C4-2B (cell line): ENCODE measurements around the gene HOXB7.

ENCODE experiments used
- ZFX ChIP-seq: fragments of 450-650 bp; IDR thresholded peaks from 2 replicates; pipeline ENCODE4 v1.6.1; 2017
- TF ChIP-seq, protein P1 (sequence below): fragments of 450-650 bp; conservative IDR thresholded peaks from 2 replicates; pipeline ENCODE4 v1.5.1; 2017; ENCODE audit warnings: mild to moderate bottlenecking

DNA sequence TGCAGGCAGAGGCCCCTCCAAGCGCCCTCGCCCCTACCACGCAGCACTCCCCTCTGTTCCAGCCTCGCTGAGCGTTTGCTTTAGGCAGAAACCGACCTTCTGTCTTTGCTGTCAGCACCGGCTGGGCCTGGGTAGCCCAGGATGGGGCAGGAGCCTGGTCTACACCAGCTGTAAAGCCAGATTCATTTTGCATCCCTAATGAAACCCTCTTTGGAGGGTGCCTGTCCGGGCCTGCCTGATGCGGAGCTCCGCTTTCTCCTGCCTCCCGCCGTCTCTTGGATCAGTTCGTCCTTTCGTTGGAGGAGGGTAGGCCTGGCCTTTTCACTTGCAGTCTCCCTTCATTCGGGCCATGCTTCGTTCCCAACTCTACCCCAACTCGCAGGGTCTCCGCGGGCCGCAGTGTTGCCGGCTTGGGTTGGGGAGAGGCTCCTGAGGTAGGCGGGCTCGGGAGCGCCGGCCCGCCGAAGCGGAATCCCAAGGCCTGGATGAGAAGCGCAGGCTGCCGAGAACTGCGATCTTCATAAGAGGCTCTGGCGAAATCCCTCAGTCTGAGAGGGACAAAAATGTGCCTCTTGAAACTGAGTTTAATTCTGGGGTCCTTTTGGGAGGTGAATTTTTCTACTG lies 9.1 kb upstream of the HOXB7 start:
- TF ChIP-seq, protein P1, sequence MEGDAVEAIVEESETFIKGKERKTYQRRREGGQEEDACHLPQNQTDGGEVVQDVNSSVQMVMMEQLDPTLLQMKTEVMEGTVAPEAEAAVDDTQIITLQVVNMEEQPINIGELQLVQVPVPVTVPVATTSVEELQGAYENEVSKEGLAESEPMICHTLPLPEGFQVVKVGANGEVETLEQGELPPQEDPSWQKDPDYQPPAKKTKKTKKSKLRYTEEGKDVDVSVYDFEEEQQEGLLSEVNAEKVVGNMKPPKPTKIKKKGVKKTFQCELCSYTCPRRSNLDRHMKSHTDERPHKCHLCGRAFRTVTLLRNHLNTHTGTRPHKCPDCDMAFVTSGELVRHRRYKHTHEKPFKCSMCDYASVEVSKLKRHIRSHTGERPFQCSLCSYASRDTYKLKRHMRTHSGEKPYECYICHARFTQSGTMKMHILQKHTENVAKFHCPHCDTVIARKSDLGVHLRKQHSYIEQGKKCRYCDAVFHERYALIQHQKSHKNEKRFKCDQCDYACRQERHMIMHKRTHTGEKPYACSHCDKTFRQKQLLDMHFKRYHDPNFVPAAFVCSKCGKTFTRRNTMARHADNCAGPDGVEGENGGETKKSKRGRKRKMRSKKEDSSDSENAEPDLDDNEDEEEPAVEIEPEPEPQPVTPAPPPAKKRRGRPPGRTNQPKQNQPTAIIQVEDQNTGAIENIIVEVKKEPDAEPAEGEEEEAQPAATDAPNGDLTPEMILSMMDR: no peak
- TF ChIP-seq ZFX: no peak
